ENCODE measurements around the gene ZNF575. TPM values are rescaled to one million over a fixed set of nuclear protein-coding genes. Genes with fewer than 3 reads are reported as not detected.

The ZNF575 gene, protein sequence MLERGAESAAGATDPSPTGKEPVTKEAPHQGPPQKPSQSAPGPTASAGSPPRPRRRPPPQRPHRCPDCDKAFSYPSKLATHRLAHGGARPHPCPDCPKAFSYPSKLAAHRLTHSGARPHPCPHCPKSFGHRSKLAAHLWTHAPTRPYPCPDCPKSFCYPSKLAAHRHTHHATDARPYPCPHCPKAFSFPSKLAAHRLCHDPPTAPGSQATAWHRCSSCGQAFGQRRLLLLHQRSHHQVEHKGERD
- total RNA-seq: 0.11 and 0.37 TPM in 2 replicates

GRCh38 chr19:43532962-43533545 is at the start of gene ZNF575:
Gene ZNF575 (plus strand): TSS chr19:43533188. CDS start chr19:43534423, 1,235 bp downstream.

GRCh38 chr19:43504426-43505185 is 28.4 kb upstream of the ZNF575 start, which contains the start of gene PHLDB3:
Gene PHLDB3 (minus strand): TSS chr19:43504746. CDS start chr19:43504118, 628 bp downstream.

DNA sequence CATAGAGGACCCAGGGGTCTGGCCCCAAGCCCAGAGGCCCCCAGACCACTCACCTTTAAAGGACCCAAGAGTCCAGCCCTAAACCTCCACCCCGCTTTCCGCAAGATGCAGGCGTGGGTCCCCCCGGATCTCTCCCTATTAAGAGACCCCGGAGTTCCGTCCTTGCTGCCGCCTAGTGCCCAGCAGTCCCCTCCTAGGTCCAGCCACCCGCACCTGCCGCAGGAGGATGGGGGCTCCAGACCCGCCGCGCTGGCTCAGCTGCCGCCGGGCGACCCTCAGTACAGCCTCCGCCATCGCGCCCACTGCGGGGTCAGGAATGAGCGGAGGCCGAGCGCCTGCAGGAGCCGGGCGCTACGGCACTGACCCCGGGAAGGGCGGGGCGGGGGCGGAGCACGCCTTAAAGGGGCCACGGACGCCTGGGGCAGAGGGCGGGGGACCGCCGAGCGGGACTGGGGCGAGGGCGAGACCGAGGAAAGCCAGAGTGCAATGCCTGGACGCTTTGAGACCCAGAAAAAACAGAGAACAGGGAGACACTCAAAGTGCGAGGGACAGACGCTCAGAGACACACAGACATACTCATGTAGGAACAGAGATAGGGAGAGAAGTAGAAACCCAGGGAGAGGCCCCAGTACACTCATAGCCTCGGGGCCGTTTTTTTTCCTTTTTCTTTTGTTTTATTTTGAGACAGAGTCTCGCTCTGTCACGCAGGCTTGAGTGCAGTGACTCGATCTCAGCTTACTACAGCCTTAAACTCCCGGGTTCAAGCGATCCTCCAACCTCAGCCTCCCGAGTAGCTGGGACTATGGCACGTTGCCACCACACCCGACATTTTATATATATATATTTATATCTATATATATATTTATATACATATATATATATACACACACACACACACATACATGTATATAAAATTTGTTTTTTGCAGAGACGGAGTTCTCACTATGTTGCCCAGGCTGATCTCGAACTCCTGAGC is 5.8 kb upstream of the ZNF575 start, which contains the start of gene ETHE1:
Gene ETHE1, minus strand, starts transcription at position 318 of the 976 bp plus-strand sequence. Its CDS starts 24 bp downstream, at position 294.

GRCh38 chr19:43575156-43575950 is 42.4 kb downstream of the ZNF575 start, which contains the start of the genes PINLYP and XRCC1:
Gene PINLYP (plus strand): TSS chr19:43575801. CDS start chr19:43577192, 1,391 bp downstream.
Gene XRCC1 (minus strand): TSS chr19:43575527. CDS start chr19:43575458, 69 bp downstream.

Other genes with a start within 250 kb of the ZNF575 start
- 0.25 and 0.55 TPM in 2 replicates for gene CD177, start 179.5 kb upstream of the ZNF575 start, total RNA-seq
- gene TEX101, start 118.3 kb upstream of the ZNF575 start, total RNA-seq: not detected in 2 replicates
- 0.11 and 0.12 TPM in 2 replicates for gene LYPD3, start 67.6 kb upstream of the ZNF575 start, total RNA-seq
- gene PHLDB3, start 28.4 kb upstream of the ZNF575 start, total RNA-seq: 6.4 and 11.6 TPM in 2 replicates
- 73.0 and 89.6 TPM in 2 replicates for gene ETHE1, start 6.0 kb upstream of the ZNF575 start, total RNA-seq
- 14.4 and 20.0 TPM in 2 replicates for gene XRCC1, start 42.3 kb downstream of the ZNF575 start, total RNA-seq
- gene PINLYP, start 42.6 kb downstream of the ZNF575 start, total RNA-seq: 2.9 and 3.4 TPM in 2 replicates
- 12.7 and 15.7 TPM in 2 replicates for gene IRGQ, start 62.9 kb downstream of the ZNF575 start, total RNA-seq
- 13.0 and 15.5 TPM in 2 replicates for gene ZNF576, start 63.4 kb downstream of the ZNF575 start, total RNA-seq
- gene SRRM5, start 78.9 kb downstream of the ZNF575 start, total RNA-seq: not detected in 2 replicates
- 25.7 and 30.0 TPM in 2 replicates for gene ZNF428, start 86.4 kb downstream of the ZNF575 start, total RNA-seq
- gene CADM4, start 106.7 kb downstream of the ZNF575 start, total RNA-seq: 1.2 and 3.7 TPM in 2 replicates
- gene PLAUR, start 137.0 kb downstream of the ZNF575 start, total RNA-seq: 126 and 194 TPM in 2 replicates
- gene IRGC, start 182.9 kb downstream of the ZNF575 start, total RNA-seq: not detected in 2 replicates
- gene SMG9, start 221.8 kb downstream of the ZNF575 start, total RNA-seq: 6.7 and 7.9 TPM in 2 replicates
- gene KCNN4, start 247.8 kb downstream of the ZNF575 start, total RNA-seq: 1.1 and 1.3 TPM in 2 replicates

Data from uterine smooth muscle cell (primary cell).